HUES6 (cell line): Measurements from ENCODE around the gene LRRC8D.
"Not testable (repeated sequence)": the region's sequence is repeated elsewhere in the genome, so short reads cannot be mapped to it uniquely, and the experiment has no call there.

Source experiments
- H3K27ac ChIP-seq: 2 replicates; pipeline ENCODE4 v1.7.0; 2013; ENCODE audit warnings: low read depth, mild to moderate bottlenecking, low read length, inconsistent platforms
- H3K27me3 ChIP-seq: 2 replicates; pipeline ENCODE4 v1.6.1; 2013; ENCODE audit warnings: low read length; ENCODE audit not compliant: control insufficient read depth, insufficient read depth
- H3K36me3 ChIP-seq: 2 replicates; pipeline ENCODE4 v1.6.1; 2013; ENCODE audit warnings: low read length; ENCODE audit not compliant: control insufficient read depth, insufficient read depth
- H3K4me1 ChIP-seq: 2 replicates; pipeline ENCODE4 v1.6.1; 2013; ENCODE audit warnings: low read length; ENCODE audit not compliant: control insufficient read depth, insufficient read depth
- H3K4me3 ChIP-seq: 2 replicates; pipeline ENCODE4 v1.5.1; 2013; ENCODE audit warnings: low read depth, low read length
- H3K9ac ChIP-seq: one replicate; pipeline ENCODE4 v1.6.1; 2013; ENCODE audit warnings: mild to moderate bottlenecking, low read length
- H3K9me3 ChIP-seq: 2 replicates; pipeline ENCODE4 v1.6.1; 2013; ENCODE audit warnings: low read depth, low read length; ENCODE audit not compliant: control insufficient read depth, insufficient read depth

LRRC8D gene

DNA sequence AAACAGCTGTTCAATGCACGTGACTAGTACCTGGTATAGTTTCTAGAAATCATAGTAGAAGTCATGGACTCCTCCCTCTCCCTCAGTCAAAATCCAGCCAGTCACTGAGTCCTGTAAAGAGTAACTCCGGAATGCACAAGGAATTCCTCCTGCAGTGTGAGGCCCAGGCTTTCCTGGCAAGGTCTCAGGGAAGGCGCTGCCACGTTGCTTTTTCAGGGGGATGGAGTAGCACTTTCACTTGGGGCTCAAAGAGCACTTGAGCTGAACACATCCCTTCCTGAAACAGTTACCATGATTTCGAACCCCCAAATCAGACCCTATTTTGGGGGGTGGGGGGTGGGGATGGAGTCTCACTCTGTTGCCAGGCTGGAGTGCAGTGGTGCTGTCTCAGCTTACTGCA is 26.4 kb upstream of the LRRC8D start:
- no peaks in the 10 kb centered on the region for H3K9me3 ChIP-seq
- H3K27ac ChIP-seq = no peak overlapping the region
- H3K9ac ChIP-seq = no peak overlapping the region
- H3K4me1 ChIP-seq = no peaks in the 10 kb centered on the region
- H3K4me3 ChIP-seq = no peak overlapping the region
- H3K36me3 ChIP-seq = no peaks in the 10 kb centered on the region
- no peaks in the 10 kb centered on the region for H3K27me3 ChIP-seq

DNA sequence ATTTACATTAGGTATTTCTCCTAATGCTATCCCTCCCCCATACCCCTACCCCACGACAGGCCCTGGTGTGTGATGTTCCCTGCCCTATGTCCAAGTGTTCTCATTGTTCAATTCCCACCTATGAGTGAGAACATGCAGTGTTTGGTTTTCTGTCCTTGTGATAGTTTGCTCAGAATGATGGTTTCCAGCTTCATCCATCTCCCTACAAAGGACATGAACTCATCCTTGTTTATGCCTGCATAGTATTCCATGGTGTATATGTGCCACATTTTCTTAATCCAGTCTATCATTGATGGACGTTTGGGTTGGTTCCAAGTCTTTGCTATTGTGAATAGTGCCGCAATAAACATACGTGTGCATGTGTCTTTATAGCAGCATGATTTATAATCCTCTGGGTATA is 25.3 kb upstream of the LRRC8D start:
- H3K9me3 ChIP-seq = not testable (repeated sequence)

DNA sequence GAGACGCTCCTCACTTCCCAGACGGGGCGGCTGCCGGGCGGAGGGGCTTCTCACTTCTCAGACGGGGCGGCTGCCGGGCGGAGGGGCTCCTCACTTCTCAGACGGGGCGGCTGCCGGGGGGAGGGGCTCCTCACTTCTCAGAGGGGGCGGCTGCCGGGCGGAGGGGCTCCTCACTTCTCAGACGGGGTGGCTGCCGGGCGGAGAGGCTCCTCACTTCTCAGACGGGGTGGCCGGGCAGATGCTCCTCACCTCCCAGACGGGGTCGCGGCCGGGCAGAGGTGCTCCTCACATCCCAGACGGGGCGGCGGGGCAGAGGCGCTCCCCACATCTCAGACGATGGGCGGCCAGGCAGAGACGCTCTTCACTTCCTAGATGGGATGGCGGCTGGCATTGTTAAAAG is 23.0 kb upstream of the LRRC8D start:
- H3K36me3 ChIP-seq, H3K4me3 ChIP-seq, H3K9ac ChIP-seq, H3K9me3 ChIP-seq, H3K27ac ChIP-seq, H3K4me1 ChIP-seq, H3K27me3 ChIP-seq: not testable (repeated sequence)

More for the DNA sequence above, 25.3 kb upstream of the LRRC8D start:
- not testable (repeated sequence) for H3K27ac ChIP-seq, H3K4me1 ChIP-seq, H3K9ac ChIP-seq, H3K27me3 ChIP-seq, H3K36me3 ChIP-seq, H3K4me3 ChIP-seq

DNA sequence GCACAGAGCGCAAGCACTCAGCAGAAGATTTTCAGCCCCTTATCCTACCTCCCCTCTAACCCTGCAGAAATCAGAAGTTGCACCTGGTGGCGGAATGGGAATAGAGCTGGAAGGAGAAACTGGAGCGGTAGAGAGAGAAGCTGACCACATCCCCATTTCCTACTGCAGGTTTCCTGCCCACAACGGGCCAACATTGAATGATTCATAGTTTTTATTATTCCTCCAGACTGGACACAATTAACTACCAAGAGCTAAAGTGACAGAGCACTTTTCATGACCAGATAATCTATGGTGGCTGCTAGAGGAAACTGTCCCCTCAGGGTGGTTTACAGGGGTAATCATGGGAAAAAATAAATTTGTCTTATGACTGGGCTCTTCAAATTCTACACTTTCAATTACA is 21.3 kb upstream of the LRRC8D start:
- Histone ChIP-seq H3K27ac (no peak overlapping the region), H3K36me3 (no peaks in the 10 kb centered on the region), H3K9ac (no peak overlapping the region), H3K4me1 (no peaks in the 10 kb centered on the region), H3K9me3 (no peaks in the 10 kb centered on the region), H3K27me3 (no peaks in the 10 kb centered on the region), H3K4me3 (no peak overlapping the region)

DNA sequence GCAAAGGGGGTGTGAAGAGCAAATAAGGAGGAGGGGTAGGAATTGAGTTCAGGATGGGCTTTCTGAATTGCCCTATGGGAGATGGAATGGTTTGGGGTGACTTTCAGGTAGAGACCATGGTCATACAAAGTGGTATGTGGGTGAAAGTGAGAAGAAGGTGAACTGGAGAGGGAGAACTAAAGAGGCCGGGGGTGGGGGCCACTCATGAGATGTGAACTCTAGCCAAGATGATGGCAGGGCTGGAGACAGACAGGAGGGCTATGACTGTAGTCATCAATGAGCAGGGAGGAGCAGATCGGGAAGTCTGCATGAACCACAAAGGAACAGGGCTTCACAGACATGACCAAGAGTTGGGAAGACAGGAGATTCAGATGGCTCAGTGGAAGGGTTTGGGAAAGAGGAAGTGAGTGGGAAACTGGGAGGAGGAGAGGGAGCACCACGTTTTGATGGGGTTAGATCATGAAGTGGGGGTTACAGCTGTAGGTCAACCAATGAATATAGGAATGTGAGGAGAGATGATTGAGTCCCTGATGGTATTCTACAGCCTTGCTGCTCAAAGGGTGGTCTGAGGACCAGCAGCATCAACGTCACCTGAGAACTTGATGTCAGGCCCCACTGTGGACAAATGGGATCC is 20.7 kb upstream of the LRRC8D start:
- Histone ChIP-seq H3K4me1 (no peaks in the 10 kb centered on the region), H3K9me3 (no peaks in the 10 kb centered on the region), H3K4me3 (no peak overlapping the region), H3K27me3 (no peaks in the 10 kb centered on the region), H3K27ac (no peak overlapping the region), H3K36me3 (no peaks in the 10 kb centered on the region), H3K9ac (no peak overlapping the region)

DNA sequence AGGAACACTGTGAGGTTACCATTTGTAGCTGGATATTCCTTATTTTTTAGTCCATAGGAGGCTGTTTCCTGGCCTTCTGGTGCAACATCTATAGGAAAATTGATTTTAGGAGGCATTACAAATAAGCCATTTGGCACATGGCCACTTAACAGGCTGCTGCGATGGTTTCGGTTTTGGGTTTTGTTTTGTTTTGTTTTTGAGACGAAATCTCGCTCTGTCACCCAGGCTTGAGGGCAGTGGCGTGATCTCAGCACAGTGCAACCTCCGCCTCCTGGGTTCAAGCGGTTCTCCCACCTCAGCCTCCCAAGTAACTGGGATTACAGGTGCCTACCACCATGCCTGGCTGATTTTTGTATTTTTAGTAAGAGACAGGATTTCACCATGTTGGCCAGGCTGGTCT is 20.1 kb upstream of the LRRC8D start:
- H3K27me3 ChIP-seq = no peaks in the 10 kb centered on the region
- H3K36me3 ChIP-seq = no peaks in the 10 kb centered on the region
- H3K4me3 ChIP-seq = no peak overlapping the region
- H3K9ac ChIP-seq = no peak overlapping the region
- H3K9me3 ChIP-seq = no peaks in the 10 kb centered on the region
- no peaks in the 10 kb centered on the region for H3K4me1 ChIP-seq
- no peak overlapping the region for H3K27ac ChIP-seq

DNA sequence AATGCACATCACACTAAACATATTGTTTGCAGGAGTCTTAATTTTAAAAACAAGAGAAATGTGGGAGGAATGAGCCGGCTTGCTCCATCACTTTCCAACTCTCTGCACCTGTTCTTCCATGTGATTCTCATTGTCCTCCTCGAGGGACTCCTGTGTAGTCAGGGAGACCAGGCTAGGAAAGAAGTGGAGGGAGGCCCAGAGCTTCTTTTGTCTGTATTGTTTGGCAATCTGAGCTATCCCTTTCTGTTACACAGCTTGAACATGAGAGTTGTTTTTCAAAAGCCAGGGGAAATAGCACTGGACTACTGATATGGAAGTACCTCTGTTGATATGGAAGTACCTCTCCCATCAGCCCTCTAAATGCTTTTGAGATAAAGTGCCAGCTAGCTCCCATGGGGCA is 18.8 kb upstream of the LRRC8D start:
- no peaks in the 10 kb centered on the region for H3K9me3 ChIP-seq
- no peak overlapping the region for H3K4me3 ChIP-seq
- no peaks in the 10 kb centered on the region for H3K27me3 ChIP-seq
- H3K36me3 ChIP-seq = no peaks in the 10 kb centered on the region
- no peak overlapping the region for H3K9ac ChIP-seq
- no peak overlapping the region for H3K27ac ChIP-seq
- no peaks in the 10 kb centered on the region for H3K4me1 ChIP-seq

DNA sequence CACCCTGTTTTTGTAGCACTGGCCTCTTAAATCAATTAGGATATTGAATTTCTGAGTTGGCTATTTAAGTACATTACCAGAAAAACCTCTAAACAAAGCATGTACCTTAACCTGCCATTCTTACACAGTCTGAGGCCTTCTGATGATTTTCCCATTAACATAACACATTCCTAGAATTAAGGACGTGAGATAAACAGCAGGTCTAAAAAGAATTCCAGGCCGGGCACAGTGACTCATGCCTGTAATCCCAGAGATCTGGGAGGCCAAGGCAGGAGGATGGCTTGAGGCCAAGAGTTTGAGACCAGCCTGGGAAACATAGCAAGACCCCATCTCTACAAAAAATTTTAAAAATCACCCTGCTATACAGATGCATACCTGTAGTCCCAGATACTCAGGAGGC is 18.0 kb upstream of the LRRC8D start:
- H3K4me3 ChIP-seq = no peak overlapping the region
- H3K36me3 ChIP-seq = no peaks in the 10 kb centered on the region
- no peak overlapping the region for H3K9ac ChIP-seq
- no peak overlapping the region for H3K27ac ChIP-seq
- 0 out of 2 replicates have a peak, but pooled peaks cover under 1% of the 10 kb centered on the region for H3K4me1 ChIP-seq
- H3K9me3 ChIP-seq = no peaks in the 10 kb centered on the region
- no peaks in the 10 kb centered on the region for H3K27me3 ChIP-seq

DNA sequence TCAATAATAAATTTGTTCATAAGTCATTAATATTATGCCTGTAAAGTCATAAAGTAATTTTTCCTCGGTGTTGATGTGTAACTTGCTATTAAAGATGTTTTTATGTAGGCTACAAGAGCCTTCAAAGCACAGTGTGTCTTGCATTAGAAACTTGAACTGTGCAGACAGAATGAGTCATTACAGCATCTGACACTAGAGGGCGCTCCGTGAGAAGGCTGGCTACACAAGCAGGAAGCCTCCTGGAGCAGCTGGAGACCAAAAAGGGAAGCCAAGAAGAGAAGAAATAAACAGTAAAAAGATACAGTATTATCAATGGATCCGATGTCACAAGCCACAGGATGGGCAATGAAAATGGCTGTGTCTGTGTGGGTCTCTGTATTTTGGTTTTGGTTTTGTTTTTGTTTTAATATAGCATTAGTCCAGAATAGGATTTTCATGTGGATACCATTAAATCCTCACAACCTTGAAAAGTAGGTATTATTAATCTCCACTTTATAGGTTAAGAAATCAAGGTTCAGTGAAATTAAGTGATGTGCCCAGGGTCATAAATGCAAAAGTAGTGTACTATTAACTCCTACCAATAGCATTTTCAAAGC is 16.1 kb upstream of the LRRC8D start:
- Histone ChIP-seq H3K9ac (no peak overlapping the region), H3K9me3 (no peaks in the 10 kb centered on the region), H3K4me3 (no peak overlapping the region), H3K27me3 (peaks cover 3% of the 10 kb centered on the region; the same call in 1 of the 2 replicates), H3K36me3 (no peaks in the 10 kb centered on the region), H3K27ac (no peak overlapping the region), H3K4me1 (peaks cover 17% of the 10 kb centered on the region)

DNA sequence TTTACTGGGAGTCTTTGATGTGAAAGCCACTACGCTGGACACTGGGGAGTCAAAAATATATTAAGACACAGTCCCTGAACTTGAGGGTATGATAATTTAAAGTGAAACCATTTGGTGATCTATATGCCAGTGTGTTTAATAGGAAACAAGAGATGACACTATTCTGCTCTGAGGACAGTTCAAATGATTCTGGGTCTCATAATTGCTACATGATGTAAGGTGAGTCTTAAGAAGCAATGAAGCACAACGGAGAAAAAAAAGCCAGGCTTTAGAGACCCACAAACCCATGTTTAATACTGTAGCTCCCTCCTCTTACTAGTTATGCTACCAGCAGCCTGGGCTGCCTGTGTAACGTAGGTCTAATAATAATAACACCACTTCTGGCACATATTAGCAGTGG is 14.2 kb upstream of the LRRC8D start:
- peaks cover 9% of the 10 kb centered on the region; the same call in 1 of the 2 replicates for H3K27me3 ChIP-seq
- H3K4me1 ChIP-seq = peaks cover 21% of the 10 kb centered on the region
- H3K9ac ChIP-seq = no peak overlapping the region
- H3K4me3 ChIP-seq = no peak overlapping the region
- no peaks in the 10 kb centered on the region for H3K9me3 ChIP-seq
- no peak overlapping the region for H3K27ac ChIP-seq
- no peaks in the 10 kb centered on the region for H3K36me3 ChIP-seq

DNA sequence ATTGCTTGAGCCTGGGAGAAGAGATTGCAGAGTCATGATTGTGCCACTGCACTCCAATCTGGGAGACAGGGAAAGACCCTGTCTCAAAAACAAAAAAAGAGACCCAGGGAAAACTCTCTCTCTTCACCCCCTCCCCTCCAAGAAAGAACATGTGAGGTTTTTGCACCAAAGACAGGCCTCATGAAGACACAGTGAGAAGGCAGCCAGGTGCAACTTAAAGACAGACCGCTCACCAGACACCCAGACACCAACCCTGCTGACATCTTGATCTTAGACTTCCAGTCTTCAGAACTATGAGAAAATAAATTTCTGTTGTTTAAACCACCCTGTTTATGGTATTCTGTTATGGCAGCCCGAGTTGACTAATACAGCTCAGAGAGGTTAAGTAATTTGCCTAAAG is 13.3 kb upstream of the LRRC8D start:
- Histone ChIP-seq H3K4me3 (no peak overlapping the region), H3K36me3 (no peaks in the 10 kb centered on the region), H3K4me1 (peaks cover 24% of the 10 kb centered on the region), H3K27me3 (peaks cover 9% of the 10 kb centered on the region; the same call in 1 of the 2 replicates), H3K9me3 (no peaks in the 10 kb centered on the region), H3K9ac (no peak overlapping the region), H3K27ac (no peak overlapping the region)
